ENCODE results near the gene RPSA.

GRCh38 chr3:39404943-39405686 is 1.4 kb upstream of the RPSA start:
- TF ChIP-seq GATA2 (IDR thresholded peaks at IDR 0.05; ENCODE audit: low read depth, low read length) (no peak), GATA3 (IDR thresholded peaks at IDR 0.05; ENCODE audit: low read depth, low read length) (no peak)

Data from SH-SY5Y (cell line).